A673 (cell line): ENCODE measurements around the gene LMNTD2. TPM values are rescaled to one million over a fixed set of nuclear protein-coding genes. Genes with fewer than 3 reads are reported as not detected.

Experiments
- BruUV-seq: library from RNA; stranded (reverse); fragments of 400-500 nt; replicated peaks from 2 replicates; lab custom pipeline; 2021; lab: Mats Ljungman, UMichigan
- CTCF ChIA-PET: fragments of 300-600 bp; sonication (Branson Sonifier 250); formaldehyde crosslinking; loops from one replicate; lab custom pipeline; 2022; ENCODE audit warnings: antibody characterized with exemption; lab: Charles Lee
- POLR2A ChIA-PET: fragments of 300-600 bp; sonication (Branson Sonifier 250); formaldehyde crosslinking; loops from one replicate; lab custom pipeline; 2022; ENCODE audit warnings: antibody characterized with exemption; ENCODE audit not compliant: low non-redundant PET; lab: Charles Lee
- DNase-seq: peaks from one replicate; pipeline ENCODE4 v3.0.0-alpha.2; 2015; ENCODE audit warnings: low spot score
- H3K27ac ChIP-seq: fragments of 200-600 bp; sonication (generic); 2 replicates; pipeline ENCODE4 v1.5.1; 2016; ENCODE audit warnings: mixed run types, low read depth, mild to moderate bottlenecking, mixed read lengths, antibody characterized with exemption, low read length; ENCODE audit not compliant: poor library complexity, severe bottlenecking
- H3K27me3 ChIP-seq: fragments of 200-600 bp; sonication (generic); replicated peaks from 2 replicates; pipeline ENCODE4 v1.6.1; 2017; ENCODE audit warnings: mixed run types, low read depth, mild to moderate bottlenecking, mixed read lengths, antibody characterized with exemption, low read length; ENCODE audit not compliant: insufficient read depth, poor library complexity
- H3K36me3 ChIP-seq: fragments of 200-600 bp; sonication (generic); 2 replicates; pipeline ENCODE4 v1.6.1; 2016; ENCODE audit warnings: mixed run types, mild to moderate bottlenecking, mixed read lengths, antibody characterized with exemption, low read length; ENCODE audit not compliant: insufficient read depth, poor library complexity, severe bottlenecking
- H3K4me1 ChIP-seq: fragments of 200-600 bp; sonication (generic); 2 replicates; pipeline ENCODE4 v1.6.1; 2017; ENCODE audit warnings: mixed run types, mild to moderate bottlenecking, mixed read lengths, antibody characterized with exemption, low read length; ENCODE audit not compliant: insufficient read depth, poor library complexity, severe bottlenecking
- H3K4me3 ChIP-seq: fragments of 200-600 bp; sonication (generic); 2 replicates; pipeline ENCODE4 v1.5.1; 2016; ENCODE audit warnings: low read depth, mixed run types, mild to moderate bottlenecking, mixed read lengths, low read length; ENCODE audit not compliant: poor library complexity, severe bottlenecking
- H3K9me3 ChIP-seq: fragments of 200-600 bp; sonication (generic); 2 replicates; pipeline ENCODE4 v1.6.1; 2016; ENCODE audit warnings: mixed run types, low read depth, mild to moderate bottlenecking, mixed read lengths, antibody characterized with exemption, low read length; ENCODE audit not compliant: poor library complexity, severe bottlenecking
- CTCF ChIP-seq: fragments of 300-800, 200-600 bp; sonication (generic); conservative IDR thresholded peaks from 2 replicates; pipeline ENCODE4 v1.5.1; 2017; ENCODE audit warnings: low read depth, mild to moderate bottlenecking, antibody characterized with exemption, low read length, moderate library complexity, mixed read lengths
- EZH2 ChIP-seq: fragments of 200-600 bp; sonication (generic); IDR thresholded peaks from 2 replicates; pipeline ENCODE4 v1.6.1; 2017; ENCODE audit warnings: borderline replicate concordance, low read depth, mild to moderate bottlenecking, mixed read lengths, antibody characterized with exemption, low read length; ENCODE audit not compliant: poor library complexity, severe bottlenecking
- intact Hi-C: fragments of 100-400 bp; cut with micrococcal nuclease; formaldehyde crosslinking; loops from one replicate; pipeline ENCODE4 v1.10.0; 2022; ENCODE audit not compliant: unreplicated experiment
- total RNA-seq: library from RNA; stranded (reverse); gene quantifications from 2 replicates; pipeline ENCODE4 v1.2.3, GENCODE V29; 2021

The LMNTD2 gene
- total RNA-seq, 1 experiment from 2014 or later = 1.1 TPM

- Histone ChIP-seq H3K36me3 (peaks cover 14% of the 10 kb centered on the region), H3K27me3 (no peaks in the 10 kb centered on the region), H3K4me1 (peaks cover 17% of the 10 kb centered on the region), H3K27ac (no peak overlapping the region), H3K4me3 (peak overlapping the region; percentile 71), H3K9me3 (no peaks in the 10 kb centered on the region)
- no peak for DNase-seq
- ChIA-PET POLR2A (no interaction called here), CTCF (no interaction called here)
- intact Hi-C loops = no loop called here
- no TSS peak for BruUV-seq
- no peak for TF ChIP-seq CTCF
- no peak for TF ChIP-seq EZH2
These were observed 25.4 kb downstream of the LMNTD2 start for GRCh38 chr11:535210-535518.

GRCh38 chr11:534396-535209 is 25.9 kb downstream of the LMNTD2 start:
- no peaks in the 10 kb centered on the region for H3K27me3 ChIP-seq
- peaks cover 17% of the 10 kb centered on the region for H3K4me1 ChIP-seq
- no peak for DNase-seq
- TF ChIP-seq CTCF (no peak), EZH2 (no peak)
- H3K9me3 ChIP-seq = no peaks in the 10 kb centered on the region
- H3K4me3 ChIP-seq = peak overlapping the region; percentile 71
- H3K36me3 ChIP-seq = peaks cover 14% of the 10 kb centered on the region
- CTCF ChIA-PET = no interaction called here
- H3K27ac ChIP-seq = peak overlapping the region; percentile 69
- intact Hi-C loops = no loop called here
- no TSS peak for BruUV-seq
- POLR2A ChIA-PET = no interaction called here

GRCh38 chr11:533586-534395 is 26.7 kb downstream of the LMNTD2 start:
- Histone ChIP-seq H3K4me1 (peaks cover 17% of the 10 kb centered on the region), H3K27me3 (no peaks in the 10 kb centered on the region), H3K36me3 (peaks cover 14% of the 10 kb centered on the region), H3K27ac (no peak overlapping the region), H3K4me3 (peak overlapping the region; percentile 71), H3K9me3 (no peaks in the 10 kb centered on the region)
- TF ChIP-seq CTCF (no peak), EZH2 (no peak)
- ChIA-PET POLR2A (no interaction called here), CTCF (no interaction called here)
- TSS peak; percentile 57 for BruUV-seq
- DNase-seq = no peak
- intact Hi-C loops = no loop called here
